Nephron progenitor cell (in vitro differentiated cells): ENCODE measurements around the gene SCYL2.

ENCODE experiments used
- DNase-seq: peaks from one replicate; pipeline ENCODE4 v3.0.0; 2021
- H3K27ac Mint-ChIP-seq: 2 replicates; pipeline ENCODE4 v1.8.0; 2021; ENCODE audit warnings: mild to moderate bottlenecking, moderate library complexity, mixed read lengths
- H3K27me3 Mint-ChIP-seq: 2 replicates; pipeline ENCODE4 v1.8.0; 2021; ENCODE audit warnings: mild to moderate bottlenecking, low read depth, mixed read lengths; ENCODE audit not compliant: poor library complexity
- H3K36me3 Mint-ChIP-seq: 2 replicates; pipeline ENCODE4 v1.8.0; 2021; ENCODE audit warnings: low read depth, mixed read lengths
- H3K4me1 Mint-ChIP-seq: 2 replicates; pipeline ENCODE4 v1.8.0; 2021; ENCODE audit warnings: mixed read lengths
- H3K4me3 Mint-ChIP-seq: 2 replicates; pipeline ENCODE4 v1.8.0; 2021; ENCODE audit warnings: mild to moderate bottlenecking, moderate library complexity, mixed read lengths
- H3K9me3 Mint-ChIP-seq: 2 replicates; pipeline ENCODE4 v1.8.0; 2021; ENCODE audit warnings: mild to moderate bottlenecking, moderate library complexity, mixed read lengths
- CTCF ChIP-seq: fragments of 200-600 bp; sonication (generic); IDR thresholded peaks from 2 replicates; pipeline ENCODE4 v1.5.0; 2021; ENCODE audit warnings: antibody characterized with exemption

The SCYL2 gene

GRCh38 chr12:100324498-100324897 is 57.5 kb downstream of the SCYL2 start:
- DNase-seq = no peak
- Mint-ChIP-seq H3K36me3 (peaks cover 53% of the 10 kb centered on the region), H3K27ac (no peak overlapping the region), H3K27me3 (no peaks in the 10 kb centered on the region), H3K9me3 (no peaks in the 10 kb centered on the region), H3K4me1 (no peaks in the 10 kb centered on the region), H3K4me3 (no peak overlapping the region)
- TF ChIP-seq CTCF = no peak

- H3K4me1 Mint-ChIP-seq = no peaks in the 10 kb centered on the region
- no peaks in the 10 kb centered on the region for H3K9me3 Mint-ChIP-seq
- no peaks in the 10 kb centered on the region for H3K27me3 Mint-ChIP-seq
- H3K36me3 Mint-ChIP-seq = peaks cover 51% of the 10 kb centered on the region
- no peak overlapping the region for H3K4me3 Mint-ChIP-seq
- no peak for DNase-seq
- no peak overlapping the region for H3K27ac Mint-ChIP-seq
- TF ChIP-seq CTCF = no peak
These were observed 59.2 kb downstream of the SCYL2 start for GRCh38 chr12:100326208-100326607.

GRCh38 chr12:100329800-100330199 is 62.8 kb downstream of the SCYL2 start:
- H3K27ac Mint-ChIP-seq = no peak overlapping the region
- no peak for TF ChIP-seq CTCF
- H3K9me3 Mint-ChIP-seq = no peaks in the 10 kb centered on the region
- no peak overlapping the region for H3K4me3 Mint-ChIP-seq
- no peaks in the 10 kb centered on the region for H3K27me3 Mint-ChIP-seq
- H3K36me3 Mint-ChIP-seq = peaks cover 54% of the 10 kb centered on the region
- no peak for DNase-seq
- H3K4me1 Mint-ChIP-seq = no peaks in the 10 kb centered on the region

- no peak overlapping the region for H3K27ac Mint-ChIP-seq
- H3K36me3 Mint-ChIP-seq = peaks cover 68% of the 10 kb centered on the region
- H3K27me3 Mint-ChIP-seq = no peaks in the 10 kb centered on the region
- H3K4me3 Mint-ChIP-seq = no peak overlapping the region
- H3K9me3 Mint-ChIP-seq = no peaks in the 10 kb centered on the region
- no peaks in the 10 kb centered on the region for H3K4me1 Mint-ChIP-seq
- TF ChIP-seq CTCF = no peak
- no peak for DNase-seq
These were observed 64.9 kb downstream of the SCYL2 start for GRCh38 chr12:100331871-100332270.

- H3K9me3 Mint-ChIP-seq = no peaks in the 10 kb centered on the region
- H3K4me3 Mint-ChIP-seq = no peak overlapping the region
- H3K4me1 Mint-ChIP-seq = no peaks in the 10 kb centered on the region
- no peak overlapping the region for H3K27ac Mint-ChIP-seq
- H3K36me3 Mint-ChIP-seq = peaks cover 70% of the 10 kb centered on the region
- H3K27me3 Mint-ChIP-seq = no peaks in the 10 kb centered on the region
- no peak for DNase-seq
- TF ChIP-seq CTCF = no peak
These were observed 65.9 kb downstream of the SCYL2 start for GRCh38 chr12:100332852-100333251.

- TF ChIP-seq CTCF = no peak
- Mint-ChIP-seq H3K9me3 (peaks cover under 1% of the 10 kb centered on the region), H3K4me3 (no peak overlapping the region), H3K4me1 (no peaks in the 10 kb centered on the region), H3K27ac (no peak overlapping the region), H3K36me3 (peaks cover 49% of the 10 kb centered on the region), H3K27me3 (no peaks in the 10 kb centered on the region)
- DNase-seq = no peak
These were observed 70.3 kb downstream of the SCYL2 start for GRCh38 chr12:100337299-100337698.
